K562 (cell line): ENCODE results near the gene PCBD1. TPM values are rescaled to one million over a fixed set of nuclear protein-coding genes. Genes with fewer than 3 reads are reported as not detected.

Experiments
- ARID1B ChIP-seq: fragments of 450-650 bp; IDR thresholded peaks from 2 replicates; pipeline ENCODE4 v1.6.1; 2016; ENCODE audit warnings: antibody characterized with exemption, mild to moderate bottlenecking, inconsistent platforms
- CAMTA2 ChIP-seq: fragments of 250-450 bp; sonication (Bioruptor Pico); conservative IDR thresholded peaks from 2 replicates; pipeline ENCODE4 v1.5.1; 2022
- CHCHD3 ChIP-seq: fragments of 250-450 bp; sonication (Bioruptor Pico); IDR thresholded peaks from 2 replicates; pipeline ENCODE4 v2.1.2; 2022; ENCODE audit warnings: mild to moderate bottlenecking
- DACH1 ChIP-seq: fragments of 450-650 bp; IDR thresholded peaks from 2 replicates; pipeline ENCODE4 v1.6.1; 2018; ENCODE audit not compliant: partially characterized antibody
- FOXP1 ChIP-seq: sonication (generic); formaldehyde crosslinking; IDR thresholded peaks from 2 replicates; pipeline ENCODE4 v1.8.0; 2022; ENCODE audit warnings: mild to moderate bottlenecking, missing genetic modification reagents
- GABPB1 ChIP-seq: sonication (generic); formaldehyde crosslinking; IDR thresholded peaks from 2 replicates; pipeline ENCODE4 v1.8.0; 2022; ENCODE audit warnings: mild to moderate bottlenecking, missing genetic modification reagents
- IRF2 ChIP-seq: sonication (generic); formaldehyde crosslinking; IDR thresholded peaks from 2 replicates; pipeline ENCODE4 v1.8.1; 2022; ENCODE audit warnings: mild to moderate bottlenecking, missing genetic modification reagents
- MCM3 ChIP-seq: fragments of 450-650 bp; IDR thresholded peaks from 2 replicates; pipeline ENCODE4 v1.6.1; 2016
- MCM7 ChIP-seq, 2 experiments: fragments of 450-650 bp; IDR thresholded peaks; 2 replicates each; pipeline ENCODE4 v1.6.1; 2016 to 2018
- NFIC ChIP-seq: fragments of 450-650 bp; IDR thresholded peaks from 2 replicates; pipeline ENCODE4 v1.6.1; 2017; ENCODE audit warnings: mild to moderate bottlenecking, inconsistent platforms
- NRF1 ChIP-seq, 2 experiments: fragments of 450-650 bp; IDR thresholded peaks in 1 of 2; conservative IDR thresholded peaks in 1 of 2; 2 replicates each; pipeline ENCODE4 v1.6.1; 2014; ENCODE audit warnings: mild to moderate bottlenecking in 2 of 2
- POLR2AphosphoS5 ChIP-seq: IDR thresholded peaks from 2 replicates; pipeline ENCODE4 v1.6.1; 2011; ENCODE audit warnings: mild to moderate bottlenecking, low read depth, low read length, moderate library complexity; ENCODE audit not compliant: control insufficient read depth, insufficient read depth
- POLR3G ChIP-seq: IDR thresholded peaks from 2 replicates; pipeline ENCODE4 v1.6.1; 2011; ENCODE audit not compliant: insufficient read length, insufficient replicate concordance; ENCODE audit errors: extremely low read depth
- SRSF9 ChIP-seq: fragments of 200-400 bp; formaldehyde crosslinking; IDR thresholded peaks from 2 replicates; pipeline ENCODE4 v1.6.1; 2017; ENCODE audit warnings: low read depth, low read length, borderline replicate concordance
- XRCC5 ChIP-seq: fragments of 200-400 bp; formaldehyde crosslinking; IDR thresholded peaks from 2 replicates; pipeline ENCODE4 v1.6.1; 2017; ENCODE audit warnings: low read depth, mild to moderate bottlenecking, low read length
- ZC3H4 ChIP-seq: sonication (generic); formaldehyde crosslinking; IDR thresholded peaks from 2 replicates; pipeline ENCODE4 v1.9.0; 2021; ENCODE audit warnings: missing genetic modification reagents, borderline replicate concordance
- ZNF121 ChIP-seq: sonication (generic); formaldehyde crosslinking; conservative IDR thresholded peaks from 2 replicates; pipeline ENCODE4 v1.8.0; 2022; ENCODE audit warnings: missing genetic modification reagents
- ZNF717 ChIP-seq: fragments of 250-450 bp; sonication (Bioruptor Pico); IDR thresholded peaks from 2 replicates; pipeline ENCODE4 v1.5.0; 2021
- polyA plus RNA-seq, 8 experiments: library from polyadenylated mRNA; depleted of rRNA in 4 of 8; stranded (reverse) in 5 of 8; unstranded in 3 of 8; fragments of >200 nt; fragmentation: Nextera tagmentation in 2 of 8; fragmentation: Illumina TruSeq in 1 of 8; extraction: Ambion mirVana in 2 of 8; extraction: Trizol in 1 of 8; gene quantifications; 2 replicates each; pipeline versions ENCODE4 v1.2.1 to v1.2.3, GENCODE V29; 2011 to 2014; ENCODE audit warnings: inconsistent platforms in 1 of 8, missing spikeins in 1 of 8
- total RNA-seq, 7 experiments: library from RNA; depleted of rRNA in 6 of 7; stranded (reverse); fragments of >200 nt in 6 of 7; fragmentation: Illumina TruSeq in 2 of 7; extraction: Trizol in 2 of 7; gene quantifications; 2 replicates each; pipeline versions ENCODE4 v1.2.1 to v1.2.3, GENCODE V29; 2011 to 2021; ENCODE audit warnings: low replicate concordance in 1 of 7
- TF ChIP-seq, protein P1 (sequence below), 2 experiments: fragments of 450-650 bp; formaldehyde crosslinking in 1 of 2; IDR thresholded peaks; 2 replicates each; pipeline versions ENCODE4 v1.4.0 to v1.6.1; 2014 to 2020; ENCODE audit warnings: mild to moderate bottlenecking in 2 of 2, borderline replicate concordance in 1 of 2, low read depth in 1 of 2
- TF ChIP-seq, protein P2 (sequence below): fragments of 450-650 bp; IDR thresholded peaks from one replicate; pipeline ENCODE4 v1.6.1; 2018; ENCODE audit warnings: mild to moderate bottlenecking, moderate library complexity; ENCODE audit not compliant: partially characterized antibody

PCBD1 gene
- total and polyA plus RNA-seq, 9 of the 15 experiments (the other 6 are each of a cell fraction or from before 2014, with no cell fraction given): 14.6 to 109 (median 57.0) TPM

DNA sequence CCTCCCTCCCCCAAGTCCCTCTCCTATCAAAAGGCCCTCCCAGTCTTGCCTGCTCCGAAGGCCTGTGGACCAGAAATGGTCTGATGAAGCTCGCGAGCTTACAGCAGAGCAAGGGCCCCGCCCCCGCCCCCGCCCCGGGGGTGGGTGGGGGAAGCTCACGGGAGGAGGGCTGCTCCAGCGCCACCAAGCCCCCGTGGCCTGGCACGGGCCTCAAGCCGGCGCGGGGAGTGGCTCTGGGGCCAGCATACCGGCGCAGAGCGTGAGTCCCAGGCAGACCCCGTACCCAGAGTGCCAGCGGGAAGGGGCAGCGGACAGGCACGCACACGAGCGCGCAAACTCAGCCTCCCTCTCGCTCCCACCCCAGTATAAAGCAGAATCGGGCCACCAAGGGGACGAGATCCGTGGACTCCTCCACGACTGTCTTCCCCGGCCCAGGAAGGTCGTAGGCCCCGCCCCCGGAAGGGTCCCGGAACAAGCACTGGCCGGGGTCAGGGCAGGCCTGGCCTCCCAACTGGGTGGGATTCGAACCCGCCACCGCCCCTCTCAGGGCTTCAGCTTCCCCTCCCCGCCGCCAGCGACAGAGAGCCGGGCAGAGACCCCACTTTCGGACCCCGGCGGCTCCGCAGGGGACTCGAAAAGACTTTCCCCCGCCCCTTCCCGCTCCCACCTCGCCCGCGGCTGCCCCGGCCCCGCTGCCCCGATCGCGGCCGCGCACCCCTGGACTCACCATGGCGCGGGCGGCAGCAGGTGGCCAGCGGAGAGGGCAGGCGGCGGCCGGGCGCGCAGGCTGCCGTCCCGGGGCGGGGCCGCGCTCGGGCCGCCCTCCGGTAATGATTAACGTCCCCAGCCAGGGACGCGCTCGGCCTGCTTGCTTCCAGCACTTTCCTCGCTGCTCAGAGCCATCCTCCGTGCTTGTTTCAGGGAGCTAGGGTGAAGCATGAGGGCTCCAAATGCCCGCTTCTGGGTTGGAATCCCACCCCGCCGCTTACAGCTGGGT is at the start of gene PCBD1 (continued):
- TF ChIP-seq, protein P1, sequence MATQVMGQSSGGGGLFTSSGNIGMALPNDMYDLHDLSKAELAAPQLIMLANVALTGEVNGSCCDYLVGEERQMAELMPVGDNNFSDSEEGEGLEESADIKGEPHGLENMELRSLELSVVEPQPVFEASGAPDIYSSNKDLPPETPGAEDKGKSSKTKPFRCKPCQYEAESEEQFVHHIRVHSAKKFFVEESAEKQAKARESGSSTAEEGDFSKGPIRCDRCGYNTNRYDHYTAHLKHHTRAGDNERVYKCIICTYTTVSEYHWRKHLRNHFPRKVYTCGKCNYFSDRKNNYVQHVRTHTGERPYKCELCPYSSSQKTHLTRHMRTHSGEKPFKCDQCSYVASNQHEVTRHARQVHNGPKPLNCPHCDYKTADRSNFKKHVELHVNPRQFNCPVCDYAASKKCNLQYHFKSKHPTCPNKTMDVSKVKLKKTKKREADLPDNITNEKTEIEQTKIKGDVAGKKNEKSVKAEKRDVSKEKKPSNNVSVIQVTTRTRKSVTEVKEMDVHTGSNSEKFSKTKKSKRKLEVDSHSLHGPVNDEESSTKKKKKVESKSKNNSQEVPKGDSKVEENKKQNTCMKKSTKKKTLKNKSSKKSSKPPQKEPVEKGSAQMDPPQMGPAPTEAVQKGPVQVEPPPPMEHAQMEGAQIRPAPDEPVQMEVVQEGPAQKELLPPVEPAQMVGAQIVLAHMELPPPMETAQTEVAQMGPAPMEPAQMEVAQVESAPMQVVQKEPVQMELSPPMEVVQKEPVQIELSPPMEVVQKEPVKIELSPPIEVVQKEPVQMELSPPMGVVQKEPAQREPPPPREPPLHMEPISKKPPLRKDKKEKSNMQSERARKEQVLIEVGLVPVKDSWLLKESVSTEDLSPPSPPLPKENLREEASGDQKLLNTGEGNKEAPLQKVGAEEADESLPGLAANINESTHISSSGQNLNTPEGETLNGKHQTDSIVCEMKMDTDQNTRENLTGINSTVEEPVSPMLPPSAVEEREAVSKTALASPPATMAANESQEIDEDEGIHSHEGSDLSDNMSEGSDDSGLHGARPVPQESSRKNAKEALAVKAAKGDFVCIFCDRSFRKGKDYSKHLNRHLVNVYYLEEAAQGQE (IDR thresholded peaks at IDR 0.05; ENCODE audit: borderline replicate concordance): no peak
- TF ChIP-seq, protein P1 (CRISPR knock-in tag; IDR thresholded peaks at IDR 0.05; ENCODE audit: low read depth): no peak
- no peak for TF ChIP-seq SRSF9
- peak; percentile 49 for TF ChIP-seq GABPB1 (CRISPR knock-in tag)
- TF ChIP-seq IRF2 (CRISPR knock-in tag): no peak
- TF ChIP-seq, protein P2, sequence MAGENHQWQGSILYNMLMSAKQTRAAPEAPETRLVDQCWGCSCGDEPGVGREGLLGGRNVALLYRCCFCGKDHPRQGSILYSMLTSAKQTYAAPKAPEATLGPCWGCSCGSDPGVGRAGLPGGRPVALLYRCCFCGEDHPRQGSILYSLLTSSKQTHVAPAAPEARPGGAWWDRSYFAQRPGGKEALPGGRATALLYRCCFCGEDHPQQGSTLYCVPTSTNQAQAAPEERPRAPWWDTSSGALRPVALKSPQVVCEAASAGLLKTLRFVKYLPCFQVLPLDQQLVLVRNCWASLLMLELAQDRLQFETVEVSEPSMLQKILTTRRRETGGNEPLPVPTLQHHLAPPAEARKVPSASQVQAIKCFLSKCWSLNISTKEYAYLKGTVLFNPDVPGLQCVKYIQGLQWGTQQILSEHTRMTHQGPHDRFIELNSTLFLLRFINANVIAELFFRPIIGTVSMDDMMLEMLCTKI: no peak
- TF ChIP-seq MCM7 (IDR thresholded peaks at IDR 0.05): no peak
- no peak for TF ChIP-seq DACH1
- TF ChIP-seq NRF1 (conservative IDR thresholded peaks at IDR 0.05 in 1 of 2, IDR thresholded peaks at IDR 0.05 in 1 of 2): peak; percentile 66 to 68
- TF ChIP-seq NFIC: no peak
- TF ChIP-seq ZC3H4 (CRISPR knock-in tag): no peak
- TF ChIP-seq POLR2AphosphoS5: no peak
- TF ChIP-seq POLR3G: no peak
- TF ChIP-seq FOXP1 (CRISPR knock-in tag): no peak; the same call in 1 of the 2 replicates
- no peak for TF ChIP-seq ZNF121
- no peak for TF ChIP-seq ZNF717 (CRISPR knock-in tag)
- TF ChIP-seq ARID1B: no peak
- no peak for TF ChIP-seq CAMTA2 (CRISPR knock-in tag)
- TF ChIP-seq XRCC5: no peak
- TF ChIP-seq MCM3: no peak
- no peak for TF ChIP-seq CHCHD3 (CRISPR knock-in tag)
